Left colon (tissue), 2 donors: ENCODE measurements around the gene TFIP11. TPM values are rescaled to one million over a fixed set of nuclear protein-coding genes. Genes with fewer than 3 reads are reported as not detected.

Source experiments
- ATAC-seq: fragments of 200-7000 bp; cut with Tn5 transposase; one replicate; pipeline ENCODE4 v1.9.1; 2020; ENCODE audit warnings: mild to moderate bottlenecking, moderate library complexity
- DNase-seq, 2 donors: peaks; one replicate each; pipeline ENCODE4 v3.0.0-alpha.2; 2020
- intact Hi-C, 2 donors: fragments of 100-400 bp; cut with DNase I in 1 of 2; cut with micrococcal nuclease in 1 of 2; formaldehyde crosslinking; loops; one replicate each; pipeline versions ENCODE4 v1.11.2 to v1.14.0; 2022; cut with DNase I, micrococcal nuclease
- long read RNA-seq: library from polyadenylated mRNA; unstranded; transcript quantifications from one replicate; pipeline ENCODE4 v2.0.0, GENCODE V29; 2021
- total RNA-seq, 2 donors: library from RNA; stranded (reverse); fragmentation: NEBNext Ultra II Directional; extraction: Animal tissue kit (Norgen Biotek cat#: 25700); gene quantifications; one replicate each; pipeline ENCODE4 v1.2.1, GENCODE V29; 2021
- donor health status: DM: no; HTN: no; CAD: no.
- donor health status: DM: yes; HTN: yes; CAD: no.

Gene TFIP11
- total RNA-seq = 10 to 100 TPM; 27.9 to 30.7 TPM
- long read RNA-seq, transcript TFIP11-204 (15 exons, 3,586 nt) = major isoform, 47 of 76 reads
- long read RNA-seq, partial matches to known transcripts = 11 of 76 reads
- long read RNA-seq, other reads (novel, unspliced or antisense) = 16 of 76 reads

DNA sequence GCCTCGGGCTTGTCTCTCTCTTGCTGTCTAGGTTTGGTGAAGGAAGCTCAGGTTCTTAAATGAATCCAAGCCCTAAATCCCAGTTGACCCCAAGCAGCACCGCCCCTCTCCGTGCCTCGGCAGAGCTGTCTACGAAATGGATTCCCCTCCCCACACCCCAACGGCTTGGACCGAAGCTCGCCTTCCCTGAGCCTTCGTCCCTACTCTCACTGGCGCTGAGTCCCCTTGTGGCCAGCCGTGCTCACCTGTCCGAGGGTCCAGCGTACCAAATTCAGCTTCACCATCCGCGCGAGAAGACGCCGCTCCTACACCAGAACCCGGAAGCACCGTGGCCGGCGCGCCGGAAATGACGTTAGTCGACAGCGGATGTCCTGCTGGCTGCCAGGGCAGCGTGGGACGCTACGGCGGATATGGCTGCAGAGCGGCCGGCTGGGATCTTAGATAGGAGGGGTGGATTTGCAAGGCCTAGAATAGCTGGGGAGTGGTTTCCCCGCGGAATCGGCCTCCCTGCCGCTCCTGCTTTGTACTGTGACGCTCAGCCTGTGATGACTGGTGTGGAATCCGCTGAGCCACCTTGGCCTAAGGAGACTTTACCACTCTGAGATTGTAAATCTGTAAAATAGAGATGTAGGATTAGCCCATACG is at the start of gene TFIP11:
Gene TFIP11 (minus strand): TSS at position 325 of the 645 bp plus-strand sequence. CDS start 2,201 bp downstream, outside the sequence.
- ATAC-seq = peak; percentile 99
- intact Hi-C loops = no loop called here
- peak; percentile 93 to 98 for DNase-seq

DNA sequence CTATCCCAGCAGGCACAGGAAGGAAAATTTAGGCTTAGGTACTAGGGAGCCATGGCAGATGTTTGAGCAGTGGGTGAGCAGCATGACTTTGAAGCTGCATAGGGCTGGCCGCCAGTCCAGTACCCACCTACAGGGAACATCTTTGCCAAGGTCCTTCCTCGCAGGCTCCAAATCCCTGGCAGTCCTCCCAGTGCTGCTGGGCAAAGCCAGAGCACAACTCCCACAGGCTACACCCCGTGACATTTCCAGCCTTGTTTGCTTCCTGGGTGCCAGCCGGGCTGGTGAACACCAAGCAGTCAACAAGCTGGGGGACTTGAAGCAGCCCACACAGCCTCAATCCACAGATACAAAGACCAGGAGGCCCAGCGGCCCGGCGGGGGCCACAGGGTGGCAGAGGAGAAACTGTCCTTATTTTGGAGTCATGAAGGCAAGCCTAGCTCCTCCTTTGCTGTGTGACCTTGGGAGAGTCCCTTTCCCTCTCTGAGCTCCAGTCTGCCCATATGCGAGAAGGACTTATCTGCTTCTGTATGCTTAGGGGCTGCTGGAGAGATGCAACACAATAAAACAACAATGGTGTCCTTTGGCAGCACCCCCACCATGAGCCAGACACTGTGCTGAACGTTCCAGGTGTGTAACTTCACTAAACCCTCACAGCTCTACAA is 49.6 kb upstream of the TFIP11 start:
- DNase-seq = no peak
- intact Hi-C loops = no loop called here

DNA sequence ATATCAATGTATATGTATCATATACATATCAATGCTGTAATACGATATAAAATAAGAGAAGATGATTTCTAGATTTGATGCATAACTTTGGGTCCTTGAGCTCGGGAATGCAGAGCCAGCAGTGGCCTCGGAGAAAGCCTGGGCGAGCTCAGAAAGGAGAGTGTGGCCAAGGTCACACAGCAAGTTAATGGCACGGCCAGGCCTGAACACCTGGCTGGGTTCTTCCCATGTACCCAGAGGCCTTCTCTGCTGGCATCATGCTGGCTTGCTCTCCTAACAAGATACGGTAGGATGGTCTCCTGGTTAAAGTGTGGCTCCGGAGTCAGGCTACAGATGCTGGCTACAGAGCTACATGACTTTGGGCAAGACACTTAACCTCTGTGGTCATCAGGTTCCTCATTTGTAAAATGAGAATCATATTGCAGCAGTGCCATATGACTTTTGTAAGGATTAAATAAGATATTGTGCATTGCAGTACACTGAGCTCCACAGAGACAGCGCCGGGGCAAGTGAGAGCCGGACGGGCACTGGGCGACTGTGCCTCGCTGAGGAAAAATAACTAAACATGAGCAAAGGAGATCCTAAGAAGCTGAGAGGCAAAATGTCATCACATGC is 47.8 kb upstream of the TFIP11 start:
- no peak for ATAC-seq
- intact Hi-C loops = no loop called here
- no peak for DNase-seq

More for the DNA sequence above, 49.6 kb upstream of the TFIP11 start:
- no peak for ATAC-seq

- ATAC-seq (no peak), DNase-seq (no peak)
- intact Hi-C loops = no loop called here
Observed at GRCh38 chr22:26558248-26558895, 46.1 kb upstream of the TFIP11 start.

GRCh38 chr22:26556904-26557303 is 44.6 kb upstream of the TFIP11 start:
- intact Hi-C loops = no loop called here
- ATAC-seq (no peak), DNase-seq (no peak)

- ATAC-seq (no peak), DNase-seq (no peak)
- intact Hi-C loops = no loop called here
Observed at GRCh38 chr22:26555478-26555877, 43.2 kb upstream of the TFIP11 start.

- intact Hi-C loops = no loop called here
- DNase-seq (no peak), ATAC-seq (no peak)
Observed at GRCh38 chr22:26554956-26555355, 42.7 kb upstream of the TFIP11 start.

DNA sequence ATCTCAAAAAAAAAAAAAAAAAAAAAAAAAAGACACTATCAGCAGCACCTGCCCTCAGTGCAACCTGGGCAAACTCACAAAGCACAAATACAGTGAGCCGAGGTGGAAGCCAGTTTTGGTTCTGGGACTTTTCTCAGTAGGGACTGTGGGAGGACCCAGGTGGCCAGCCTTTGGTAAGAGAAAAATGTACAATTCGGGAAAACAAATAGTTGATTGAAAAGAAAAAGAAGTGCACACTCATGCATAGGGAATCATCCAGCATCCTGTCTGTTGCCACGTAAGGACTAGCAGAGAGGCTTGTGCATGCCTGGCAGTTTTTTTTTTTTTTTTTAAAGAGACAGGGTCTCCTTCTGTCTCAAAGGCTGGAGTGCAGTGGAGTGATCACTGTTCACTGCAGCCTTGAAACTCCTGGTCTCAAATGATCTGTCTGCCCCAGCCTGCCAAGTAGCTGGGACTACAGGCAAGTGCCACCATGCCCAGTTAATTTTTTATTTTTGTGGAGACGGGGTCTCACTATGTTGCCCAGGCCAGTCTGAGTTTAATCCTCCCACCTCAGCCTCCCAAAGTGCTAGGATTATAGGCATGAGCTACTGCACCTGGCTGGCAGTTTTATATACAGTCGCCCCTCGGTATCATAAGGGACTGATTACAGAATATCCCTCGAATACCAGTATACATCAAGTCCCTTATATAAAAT is 40.9 kb upstream of the TFIP11 start:
- ATAC-seq (no peak), DNase-seq (no peak)
- intact Hi-C loops = no loop called here

DNA sequence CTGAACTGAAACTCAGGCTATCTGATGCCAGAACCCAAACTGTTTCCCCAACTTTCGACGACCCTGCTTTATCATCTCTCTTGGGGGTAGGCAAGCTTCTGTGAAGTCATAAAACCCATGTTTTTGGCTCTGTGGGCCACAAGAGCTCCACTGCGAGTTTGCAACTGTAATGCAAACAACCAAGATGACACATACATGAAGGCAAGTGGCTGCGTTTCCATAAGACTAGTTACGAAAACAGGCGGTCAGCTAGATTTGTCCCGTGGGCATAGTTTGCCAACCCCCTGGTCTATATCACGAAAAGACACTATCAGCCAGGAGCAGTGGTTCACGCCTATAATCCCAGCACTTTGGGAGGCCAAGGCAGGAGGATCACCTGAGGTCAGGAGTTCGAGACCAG is 40.2 kb upstream of the TFIP11 start:
- no peak for ATAC-seq
- intact Hi-C loops = no loop called here
- no peak for DNase-seq

- intact Hi-C loops = no loop called here
- ATAC-seq = no peak
- no peak for DNase-seq
Observed at GRCh38 chr22:26551568-26551967, 39.3 kb upstream of the TFIP11 start.

DNA sequence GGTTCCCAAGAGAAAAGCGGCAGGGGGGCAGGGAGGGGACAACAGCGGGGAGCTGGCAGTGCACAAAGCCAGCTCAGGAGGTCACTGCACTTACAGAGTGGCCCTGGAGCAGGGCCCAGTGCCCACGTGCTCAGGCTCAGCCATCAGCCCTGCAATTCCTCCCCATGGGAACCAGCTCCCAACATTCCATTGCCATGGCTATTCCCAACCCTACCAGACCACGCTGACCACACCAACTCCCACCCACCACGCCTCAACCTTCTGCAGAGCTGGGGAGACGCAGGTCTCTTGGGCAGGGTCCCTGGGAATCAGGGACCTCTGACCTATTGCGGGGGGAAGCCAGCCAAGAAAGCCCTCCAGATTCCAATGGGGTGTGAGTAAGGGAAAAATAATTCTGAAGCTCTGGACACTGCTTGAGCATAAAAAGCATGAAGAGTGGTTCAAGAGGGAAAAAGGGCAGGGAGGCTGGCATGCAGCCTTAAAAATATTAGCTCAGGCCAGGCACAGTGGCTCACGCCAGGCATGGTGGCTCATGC is 38.3 kb upstream of the TFIP11 start:
- DNase-seq (no peak), ATAC-seq (no peak)
- intact Hi-C loops = no loop called here

DNA sequence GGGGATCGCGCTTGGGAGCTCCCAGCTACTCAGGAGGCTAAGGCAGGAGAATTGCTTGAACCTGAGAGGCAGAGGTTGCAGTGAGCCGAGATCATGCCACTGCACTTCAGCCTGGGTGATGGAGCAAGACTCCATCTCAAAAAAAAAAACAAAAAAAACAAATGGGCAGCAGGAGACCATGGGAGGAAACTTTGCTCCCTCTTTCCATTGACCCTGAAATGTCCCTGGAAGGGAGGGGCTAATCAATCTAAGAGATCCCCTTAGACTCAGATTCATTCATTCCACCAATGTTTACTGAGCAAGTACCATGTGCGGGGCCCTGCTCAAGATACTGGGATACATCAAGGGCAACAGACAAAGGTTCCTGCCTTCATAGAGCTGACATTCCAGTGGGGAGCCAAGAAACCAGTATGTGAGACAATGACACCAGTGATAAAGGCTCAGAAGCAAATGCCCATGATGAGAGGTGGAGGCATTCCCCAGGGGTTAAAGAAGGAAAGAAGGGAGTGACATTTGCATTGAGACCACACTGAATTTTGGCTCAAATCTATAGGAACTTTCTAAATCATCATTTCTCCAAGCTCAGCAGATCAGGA is 37.7 kb upstream of the TFIP11 start:
- DNase-seq = no peak
- ATAC-seq = no peak
- intact Hi-C loops = no loop called here

- ATAC-seq (no peak), DNase-seq (no peak)
- intact Hi-C loops = no loop called here
Observed at GRCh38 chr22:26548984-26549383, 36.7 kb upstream of the TFIP11 start.

GRCh38 chr22:26548303-26548702 is 36.0 kb upstream of the TFIP11 start:
- no peak for DNase-seq
- intact Hi-C loops = no loop called here
- no peak for ATAC-seq

- no peak for ATAC-seq
- intact Hi-C loops = no loop called here
Observed at GRCh38 chr22:26547837-26548236, 35.6 kb upstream of the TFIP11 start.

DNA sequence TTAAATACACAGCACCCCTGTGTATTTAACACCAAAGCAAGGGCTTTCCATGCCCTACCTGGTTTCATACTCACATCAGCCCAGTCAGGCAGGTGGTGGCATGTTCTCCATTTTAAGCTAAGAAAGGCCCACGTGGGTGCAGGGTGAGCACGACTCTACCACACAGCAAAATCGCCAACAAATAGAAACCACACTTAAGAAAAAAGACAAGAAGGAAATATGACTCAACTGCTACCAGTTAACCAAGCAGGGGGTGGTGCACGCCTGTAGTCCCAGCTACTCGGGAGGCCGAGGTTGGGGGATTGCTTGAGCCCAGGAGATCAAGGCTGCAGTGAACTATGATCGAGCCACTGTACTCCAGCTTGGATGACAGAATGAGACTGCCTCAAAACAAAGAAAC is 35.2 kb upstream of the TFIP11 start:
- no peak for DNase-seq
- no peak for ATAC-seq
- intact Hi-C loops = no loop called here

More at GRCh38 chr22:26547837-26548236, 35.6 kb upstream of the TFIP11 start:
- no peak for DNase-seq

GRCh38 chr22:26546282-26546681 is 34.0 kb upstream of the TFIP11 start:
- no peak for ATAC-seq
- intact Hi-C loops = no loop called here

DNA sequence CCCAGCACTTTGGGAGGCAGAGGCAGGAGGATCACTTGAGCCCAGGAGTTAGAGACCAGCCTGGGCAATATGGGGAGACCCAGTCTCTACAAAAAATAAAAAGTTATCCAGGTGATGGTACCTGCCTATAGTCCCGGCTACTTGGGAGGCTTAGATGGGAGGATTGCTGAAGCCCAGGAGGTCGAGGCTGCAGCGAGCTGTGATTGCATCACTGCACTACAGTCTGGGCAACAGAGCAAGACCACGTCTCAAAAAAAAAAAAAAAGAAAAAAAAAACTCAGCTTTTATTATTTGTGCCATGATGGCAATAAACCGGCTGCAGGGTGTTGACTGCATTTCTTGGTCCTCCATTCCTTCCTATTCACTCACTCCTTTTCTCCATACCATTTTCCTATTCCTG is 33.6 kb upstream of the TFIP11 start:
- intact Hi-C loops = no loop called here
- ATAC-seq = no peak
- no peak for DNase-seq

More at GRCh38 chr22:26546282-26546681, 34.0 kb upstream of the TFIP11 start:
- no peak for DNase-seq
